GM19468 (cell line): ENCODE data around the gene ADTRP.

Source experiments
- ATAC-seq: cut with Tn5 transposase; IDR thresholded peaks from one replicate; pipeline ENCODE4 v1.9.1; 2021; ENCODE audit warnings: mild to moderate bottlenecking, moderate library complexity, moderate number of reproducible peaks; ENCODE audit not compliant: unreplicated experiment; ENCODE audit errors: extremely low read depth

Gene ADTRP

GRCh38 chr6:11732036-11732631 is 46.5 kb downstream of the ADTRP start:
- peak; percentile 53 for ATAC-seq

GRCh38 chr6:11731423-11731822 is 47.2 kb downstream of the ADTRP start:
- ATAC-seq: no peak

- ATAC-seq: peak; percentile 39
These were observed 48.0 kb downstream of the ADTRP start for GRCh38 chr6:11730641-11731040.

GRCh38 chr6:11729076-11729475 is 49.5 kb downstream of the ADTRP start:
- no peak for ATAC-seq

GRCh38 chr6:11727998-11728961 is 50.3 kb downstream of the ADTRP start:
- no peak for ATAC-seq

- no peak for ATAC-seq
These were observed 51.1 kb downstream of the ADTRP start for GRCh38 chr6:11727346-11727997.

GRCh38 chr6:11724286-11724685 is 54.3 kb downstream of the ADTRP start:
- no peak for ATAC-seq

GRCh38 chr6:11722805-11723631 is 55.6 kb downstream of the ADTRP start:
- ATAC-seq: no peak

- no peak for ATAC-seq
These were observed 56.4 kb downstream of the ADTRP start for GRCh38 chr6:11722220-11722619.

- no peak for ATAC-seq
These were observed 60.1 kb downstream of the ADTRP start for GRCh38 chr6:11718463-11718862.

GRCh38 chr6:11718031-11718430 is 60.6 kb downstream of the ADTRP start:
- ATAC-seq: no peak

GRCh38 chr6:11714798-11715285 is 63.8 kb downstream of the ADTRP start:
- ATAC-seq: no peak

GRCh38 chr6:11714116-11714797 is 64.3 kb downstream of the ADTRP start:
- peak; percentile 26 for ATAC-seq

GRCh38 chr6:11712760-11713159 is 65.8 kb downstream of the ADTRP start:
- no peak for ATAC-seq

- no peak for ATAC-seq
These were observed 66.5 kb downstream of the ADTRP start for GRCh38 chr6:11711984-11712711.

- no peak for ATAC-seq
These were observed 67.3 kb downstream of the ADTRP start for GRCh38 chr6:11711003-11711983.

- no peak for ATAC-seq
These were observed 68.3 kb downstream of the ADTRP start for GRCh38 chr6:11710311-11710761.

GRCh38 chr6:11706171-11706570 is 72.4 kb downstream of the ADTRP start:
- ATAC-seq: no peak
